Activated CD4-positive, alpha-beta T cell treated with anti-CD3 and anti-CD28 coated beads for 48 hours (primary cell): Measurements from ENCODE around the gene PLA2G2C.
A peak's percentile ranks its signal among the peaks of the same experiment; 100 is the strongest.

ENCODE experiments used
- DNase-seq: peaks from one replicate; pipeline ENCODE4 v3.0.0-alpha.2; 2020

PLA2G2C gene

DNA sequence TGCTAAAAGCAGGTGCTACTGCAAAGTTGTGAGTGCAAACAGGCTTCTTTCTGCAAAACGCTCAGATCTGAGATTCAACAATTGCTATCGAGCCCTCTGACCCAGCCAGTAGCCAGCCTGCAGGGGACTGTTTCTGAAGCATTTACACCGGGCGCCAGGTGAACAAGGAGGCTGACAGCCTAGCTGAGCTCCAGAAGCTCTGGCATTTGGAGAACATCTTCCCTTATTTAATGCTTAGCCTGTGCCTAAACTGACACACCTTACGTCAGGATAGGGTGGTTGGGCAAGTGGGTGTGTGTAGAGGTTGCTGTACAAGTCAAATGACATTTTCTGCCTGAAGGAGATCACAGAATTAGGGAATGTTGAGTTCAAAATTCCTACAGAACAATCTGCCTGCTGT, 15.8 kb upstream of the PLA2G2C start:
- no peak for DNase-seq

DNA sequence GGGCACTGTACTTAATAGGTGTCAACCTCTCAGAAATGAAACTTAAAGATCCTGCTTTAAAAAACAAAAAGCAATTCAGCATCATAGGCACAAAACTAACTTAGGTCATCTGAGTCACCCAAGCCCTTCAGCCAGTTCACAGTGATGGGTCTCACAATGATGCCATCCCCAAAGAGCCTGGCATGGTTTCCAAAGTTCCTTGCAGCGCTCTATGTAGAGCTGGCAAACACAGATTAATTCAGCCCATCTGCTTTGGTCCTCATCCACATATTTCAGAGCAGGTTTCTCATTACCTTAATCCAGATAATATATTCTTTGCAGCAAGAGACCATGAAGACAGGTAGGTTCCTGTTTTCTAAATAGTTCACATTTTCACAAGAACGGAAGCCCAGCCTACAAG, 14.6 kb upstream of the PLA2G2C start:
- no peak for DNase-seq

DNA sequence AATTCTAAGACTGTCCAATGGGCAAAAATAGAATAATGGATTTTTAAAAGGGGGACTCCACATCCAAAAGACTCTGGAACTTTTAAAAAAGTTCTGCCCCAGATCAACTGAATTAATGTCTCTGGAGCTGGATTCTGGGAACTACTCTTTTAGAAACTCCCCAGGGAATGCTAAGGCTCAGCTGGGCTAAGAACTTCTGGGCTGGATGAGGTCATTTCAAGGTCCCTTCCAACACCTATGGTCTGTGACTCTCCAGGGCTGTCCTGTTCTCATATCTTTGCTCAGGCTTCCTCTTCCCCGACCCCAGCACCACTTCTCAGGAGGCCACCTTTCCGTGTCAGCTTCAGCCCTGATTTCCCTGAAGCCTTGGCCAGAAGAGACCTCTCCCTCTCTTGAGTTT, 13.5 kb upstream of the PLA2G2C start:
- no peak for DNase-seq

DNA sequence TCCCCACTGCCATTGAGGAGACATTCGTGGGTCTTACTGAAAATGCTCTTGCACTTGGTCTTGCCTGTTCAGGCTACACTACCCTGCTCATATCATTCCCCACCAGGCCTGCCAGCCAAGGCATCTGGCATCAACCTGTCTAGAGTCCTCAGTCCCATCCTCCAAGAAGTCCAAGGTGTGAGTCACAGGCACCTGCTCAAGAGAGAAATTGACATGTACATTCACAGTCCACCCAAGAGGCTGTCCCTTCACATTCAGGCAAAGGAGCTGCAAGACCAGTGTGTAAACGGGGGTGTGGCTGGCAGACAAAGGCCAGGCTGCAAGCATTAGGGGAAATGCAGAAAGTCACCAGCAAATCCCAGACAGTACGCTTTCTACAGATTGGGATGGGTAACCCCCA, 13.1 kb upstream of the PLA2G2C start:
- DNase-seq, result no peak

DNA sequence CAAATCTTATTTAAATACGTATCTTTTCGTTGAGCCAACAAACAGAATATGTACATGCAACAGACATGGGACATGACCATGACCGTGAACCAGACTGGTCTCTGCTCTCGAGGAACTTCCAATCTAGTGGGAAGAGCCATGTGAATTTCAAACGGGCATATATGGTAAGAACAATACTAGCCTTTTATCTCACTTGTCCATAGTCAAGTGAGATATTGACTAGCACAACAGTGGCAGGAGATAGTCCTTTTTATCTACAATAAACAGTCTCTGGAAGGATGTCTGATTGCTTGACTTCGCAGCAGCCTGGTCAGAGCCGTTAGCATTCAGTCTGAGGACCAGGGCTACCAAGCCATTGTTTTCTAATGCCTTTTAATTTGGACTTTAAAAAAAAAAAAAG, 12.6 kb upstream of the PLA2G2C start:
- DNase-seq, result no peak

DNA sequence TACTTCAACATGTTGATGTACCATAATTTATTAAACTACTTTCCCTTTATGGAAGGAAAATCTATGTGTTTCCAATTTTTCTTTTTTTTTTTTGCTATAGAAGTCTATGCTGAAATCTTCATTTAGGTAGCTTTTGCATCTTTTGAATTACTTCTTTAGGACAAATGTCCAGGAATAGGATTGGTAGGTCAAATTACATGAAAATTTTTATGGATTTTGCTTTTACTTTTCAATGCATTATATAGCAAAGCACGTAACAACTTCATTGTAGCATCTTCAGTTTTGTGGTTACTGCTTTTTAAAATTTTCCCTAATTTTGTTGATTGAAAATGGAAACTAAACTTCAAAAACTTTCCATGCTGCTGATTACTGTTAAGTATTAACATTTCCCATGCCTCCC, 12.0 kb upstream of the PLA2G2C start:
- DNase-seq, result no peak

DNA sequence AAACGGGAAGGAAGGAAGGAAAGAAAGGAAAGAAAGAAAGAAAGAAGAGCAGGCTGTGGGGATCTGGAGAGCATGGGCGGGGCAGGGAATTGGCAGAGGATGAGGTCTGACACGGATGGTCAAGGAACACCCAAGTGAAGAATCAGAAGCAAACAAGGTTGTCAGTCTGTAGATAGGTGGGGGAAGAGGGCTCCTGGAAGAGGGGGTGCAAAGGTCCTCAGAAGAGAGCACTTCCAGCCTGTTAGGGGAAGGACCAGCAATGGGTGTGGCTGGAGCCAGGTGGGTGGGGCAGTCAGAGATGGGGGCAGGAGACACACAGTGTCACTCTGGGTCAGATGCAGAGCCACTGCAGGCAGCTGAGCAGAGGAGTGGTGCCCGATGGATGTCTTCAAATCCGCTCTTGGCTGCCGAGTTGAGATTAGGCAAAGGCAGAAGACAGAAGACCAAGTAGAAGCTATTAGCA, 11.0 kb upstream of the PLA2G2C start:
- DNase-seq, result no peak

DNA sequence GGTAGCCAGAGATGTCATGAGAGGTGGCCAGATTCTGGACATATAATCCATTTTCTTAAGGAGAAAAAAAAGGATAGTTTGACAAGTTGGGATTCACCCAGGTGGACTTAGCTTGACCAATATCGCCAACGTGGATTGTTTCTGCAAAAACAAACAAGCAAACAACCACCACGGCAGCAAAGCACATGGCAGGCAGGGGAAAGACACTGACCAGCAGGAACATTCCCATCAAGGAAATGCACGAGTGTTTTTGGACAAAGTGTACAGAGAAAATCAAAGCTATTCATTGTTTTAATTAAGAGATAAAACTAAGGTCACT, 9.1 kb upstream of the PLA2G2C start:
- DNase-seq, result no peak

DNA sequence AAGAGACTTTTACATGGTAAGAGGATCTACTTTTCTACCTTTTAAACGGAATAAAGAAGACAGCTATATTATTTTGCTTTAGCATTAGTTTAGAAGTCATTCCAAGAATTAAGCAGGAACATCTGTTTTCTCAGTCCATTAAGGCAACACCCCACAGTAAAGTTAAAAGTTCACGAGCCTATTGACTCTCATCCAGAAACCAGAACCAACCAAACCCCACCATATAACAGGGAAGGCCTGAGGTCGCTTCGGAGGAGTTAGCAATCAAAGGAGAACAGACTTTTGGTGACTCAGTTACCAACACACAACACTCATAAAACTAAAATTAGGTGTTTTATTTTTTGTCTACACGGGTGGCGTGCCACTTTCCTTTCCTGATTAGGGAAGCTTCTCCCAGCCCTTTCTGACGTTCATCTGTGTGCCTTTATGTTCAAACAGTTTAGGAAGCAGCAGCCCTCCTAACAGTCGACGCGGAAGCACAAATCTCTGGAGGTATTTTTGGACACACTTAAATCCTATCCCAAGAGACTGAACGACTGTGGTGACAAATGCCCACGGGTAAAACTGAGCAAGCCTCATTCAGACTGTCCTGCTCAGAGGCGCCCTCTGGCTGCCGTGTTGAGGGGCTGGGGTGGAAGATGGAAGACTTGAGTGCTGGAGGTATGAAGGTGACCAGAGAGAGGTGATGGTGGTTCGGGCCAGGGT, 8.6 kb upstream of the PLA2G2C start:
- DNase-seq, result peak; percentile 86

DNA sequence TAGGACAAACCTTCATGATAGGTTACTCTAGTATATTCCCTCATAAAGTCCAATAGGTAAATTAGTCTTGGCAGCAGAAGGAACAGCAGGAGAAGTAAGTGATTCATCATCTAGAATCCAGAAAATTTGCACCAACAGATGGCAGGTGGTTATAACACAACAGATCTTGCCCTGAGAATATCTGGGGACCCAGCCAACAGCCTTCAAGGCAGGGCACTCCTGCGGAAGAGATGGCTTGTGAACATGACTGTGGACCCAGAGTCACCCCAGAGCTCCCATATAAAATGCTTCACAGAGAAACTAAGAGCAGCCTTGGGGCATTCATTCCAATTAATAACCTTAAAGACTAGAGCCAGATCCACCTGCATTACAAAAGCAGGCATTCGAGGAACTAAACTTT, 7.9 kb upstream of the PLA2G2C start:
- DNase-seq, result no peak

DNA sequence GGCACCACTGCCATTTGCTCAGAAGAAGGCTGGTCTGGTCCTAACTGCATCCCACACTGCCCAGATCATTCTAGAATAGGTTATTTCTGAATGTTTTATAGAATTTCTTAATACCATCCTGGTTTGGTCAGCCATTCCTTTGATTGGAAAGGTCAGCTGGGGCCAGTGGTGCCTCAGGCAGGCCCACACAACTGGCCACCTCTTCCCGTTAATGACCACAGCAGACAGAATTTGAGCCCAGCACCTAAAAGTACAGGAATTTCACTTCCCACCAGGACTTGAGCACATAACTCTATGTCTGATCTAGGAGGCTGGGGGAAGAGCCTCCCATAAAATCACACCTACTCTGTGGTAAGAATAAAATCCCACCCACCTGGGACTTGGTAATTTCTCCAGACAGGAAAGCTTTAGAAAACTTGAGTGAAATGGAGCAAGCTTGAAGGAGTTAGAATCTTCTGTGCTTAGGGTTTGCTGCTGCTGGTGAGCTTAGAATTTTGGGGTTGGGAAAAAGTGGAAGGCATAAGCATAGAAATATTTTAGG, 6.6 kb upstream of the PLA2G2C start:
- no peak for DNase-seq

DNA sequence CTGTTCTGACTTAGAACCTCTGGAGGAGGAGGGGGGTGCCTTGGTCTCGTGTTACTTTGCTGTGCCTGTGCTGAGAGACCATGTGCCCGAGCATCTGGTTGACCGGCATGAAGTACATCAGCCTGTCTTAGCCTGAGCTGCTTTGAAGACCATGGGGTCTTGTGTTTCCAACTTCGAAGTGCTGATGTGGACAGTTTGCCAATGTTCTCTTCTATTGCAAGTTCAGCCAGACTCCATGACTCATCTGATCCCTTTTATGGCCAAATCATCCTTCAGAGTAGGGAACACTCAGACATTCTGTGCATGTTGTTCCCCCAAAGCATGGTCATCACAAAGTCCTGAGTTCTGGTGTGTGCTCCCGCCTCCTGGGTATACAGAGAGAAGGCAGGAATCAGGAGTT, 6.0 kb upstream of the PLA2G2C start:
- no peak for DNase-seq

DNA sequence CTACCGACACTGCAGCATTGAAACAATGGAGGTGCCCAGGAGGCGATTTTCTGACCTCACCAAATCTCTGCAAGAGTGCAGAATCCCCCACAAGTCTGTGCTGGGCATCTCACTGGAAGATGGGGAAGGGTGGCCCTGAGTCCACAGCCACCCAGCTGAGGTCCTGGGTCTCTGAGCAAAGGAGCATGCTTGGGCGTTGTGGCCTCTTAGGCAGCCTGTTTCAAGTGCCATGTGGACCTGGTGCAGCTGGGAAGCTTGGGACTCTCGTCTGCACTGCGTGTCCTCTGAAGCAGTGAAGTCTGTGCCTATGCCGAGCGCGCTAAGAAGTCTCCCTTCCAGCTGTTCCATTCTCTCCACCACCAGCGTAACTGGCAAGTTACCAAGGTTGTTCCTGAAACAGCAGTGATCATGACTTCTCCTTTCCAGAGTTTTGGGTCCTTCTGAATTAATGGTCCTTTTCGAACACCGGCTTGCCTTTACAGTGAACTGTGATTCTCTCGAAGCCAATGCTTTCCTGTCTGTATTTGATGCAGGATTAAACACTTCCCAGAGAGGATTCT, 5.0 kb upstream of the PLA2G2C start:
- DNase-seq, result no peak

DNA sequence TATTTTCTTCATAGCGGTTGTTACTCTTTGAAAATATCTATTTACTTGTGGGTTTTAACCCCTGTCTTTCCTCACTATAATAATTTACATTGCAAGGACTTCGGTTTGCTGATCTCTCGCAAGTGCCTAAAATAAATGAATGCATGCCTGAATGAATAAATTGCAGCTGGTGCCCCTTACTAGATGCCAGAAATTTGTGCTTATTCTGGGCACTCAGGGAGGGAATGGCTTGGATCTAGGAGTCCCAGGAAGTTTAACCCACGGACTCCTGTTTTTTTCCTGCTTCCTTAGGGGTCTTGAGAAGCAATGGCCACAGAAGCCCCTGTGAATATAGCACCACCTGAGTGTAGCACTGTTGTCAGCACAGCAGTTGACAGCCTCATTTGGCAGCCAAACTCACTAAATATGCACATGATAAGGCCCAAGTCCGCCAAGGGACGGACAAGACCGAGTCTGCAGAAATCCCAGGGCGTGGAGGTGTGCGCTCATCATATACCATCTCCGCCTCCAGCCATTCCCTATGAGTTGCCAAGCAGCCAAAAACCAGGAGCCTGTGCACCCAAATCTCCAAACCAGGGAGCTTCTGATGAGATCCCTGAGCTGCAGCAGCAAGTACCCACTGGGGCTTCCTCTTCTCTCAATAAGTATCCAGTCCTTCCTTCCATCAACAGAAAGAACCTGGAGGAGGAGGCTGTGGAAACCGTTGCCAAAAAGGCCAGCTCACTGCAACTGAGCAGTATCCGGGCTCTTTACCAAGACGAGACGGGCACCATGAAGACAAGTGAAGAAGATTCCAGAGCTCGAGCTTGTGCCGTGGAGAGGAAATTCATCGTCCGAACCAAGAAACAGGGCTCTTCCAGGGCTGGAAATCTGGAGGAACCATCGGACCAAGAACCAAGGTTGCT, 4.2 kb upstream of the PLA2G2C start:
- no peak for DNase-seq

DNA sequence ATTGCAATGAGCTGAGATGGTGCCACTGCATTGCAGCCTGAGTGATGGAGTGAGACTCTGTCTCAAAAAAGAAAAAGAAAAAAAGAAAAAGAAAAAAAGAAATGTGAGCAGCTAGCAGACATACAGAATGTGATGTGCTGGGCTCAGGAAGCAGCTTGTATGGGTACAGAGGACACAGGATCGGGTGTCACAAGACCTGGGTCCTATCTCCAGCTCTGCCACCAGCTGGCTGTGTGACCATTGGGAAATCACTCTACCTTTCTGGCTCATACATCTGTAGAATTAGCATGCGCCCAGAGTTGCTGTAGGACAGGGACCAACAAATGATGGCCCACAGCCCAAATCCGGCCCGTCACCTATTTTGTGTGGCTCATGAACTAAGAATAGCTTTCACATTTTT, 3.3 kb upstream of the PLA2G2C start:
- no peak for DNase-seq

DNA sequence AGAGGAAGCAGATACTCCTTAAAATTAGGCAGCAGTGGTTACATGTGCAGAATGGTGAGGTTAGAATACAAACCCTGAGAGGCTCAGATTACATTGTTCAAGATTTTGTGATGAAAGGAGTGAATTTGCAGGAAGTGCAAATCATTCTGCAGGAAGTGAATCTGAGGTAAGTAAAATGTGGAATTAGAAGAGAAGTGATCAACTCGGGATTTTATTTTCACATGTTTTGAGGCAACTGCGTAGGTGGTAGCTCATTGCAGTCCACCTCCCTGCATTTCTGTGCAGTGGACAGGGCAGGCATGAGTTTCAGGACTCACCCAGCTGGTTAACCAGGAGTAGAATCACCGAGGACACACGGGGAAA, 2.1 kb upstream of the PLA2G2C start:
- no peak for DNase-seq

DNA sequence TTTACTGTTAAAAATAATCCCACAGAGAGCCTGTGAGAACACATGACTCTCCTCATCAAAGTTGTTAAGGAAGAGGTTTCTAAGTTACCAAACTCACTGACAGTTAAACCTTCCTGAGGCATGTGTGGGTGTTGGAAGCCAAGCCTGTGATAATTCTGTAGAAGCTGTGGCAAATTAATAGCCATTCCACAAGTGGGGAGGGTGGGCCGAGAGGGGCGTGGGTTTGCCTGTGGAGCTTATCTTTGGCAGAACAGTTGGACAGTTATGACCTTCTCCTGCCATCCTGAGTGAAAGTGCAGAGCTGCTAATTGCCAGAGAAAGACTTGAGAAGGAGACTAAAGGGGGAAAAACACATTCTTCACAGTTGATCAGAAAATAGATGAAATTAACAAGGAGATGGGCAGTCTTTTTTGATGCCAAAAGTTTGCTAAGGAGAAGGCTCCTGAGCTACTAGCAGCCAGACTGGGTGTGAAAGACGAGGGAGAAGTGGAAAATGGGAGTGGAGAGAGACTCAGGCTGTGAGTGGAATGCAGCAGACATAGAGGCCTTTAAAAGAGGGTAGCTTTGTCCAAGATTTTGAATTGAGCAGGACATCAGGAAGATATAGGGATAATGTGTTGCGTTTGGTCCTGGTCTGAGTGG, 1.6 kb upstream of the PLA2G2C start:
- no peak for DNase-seq

DNA sequence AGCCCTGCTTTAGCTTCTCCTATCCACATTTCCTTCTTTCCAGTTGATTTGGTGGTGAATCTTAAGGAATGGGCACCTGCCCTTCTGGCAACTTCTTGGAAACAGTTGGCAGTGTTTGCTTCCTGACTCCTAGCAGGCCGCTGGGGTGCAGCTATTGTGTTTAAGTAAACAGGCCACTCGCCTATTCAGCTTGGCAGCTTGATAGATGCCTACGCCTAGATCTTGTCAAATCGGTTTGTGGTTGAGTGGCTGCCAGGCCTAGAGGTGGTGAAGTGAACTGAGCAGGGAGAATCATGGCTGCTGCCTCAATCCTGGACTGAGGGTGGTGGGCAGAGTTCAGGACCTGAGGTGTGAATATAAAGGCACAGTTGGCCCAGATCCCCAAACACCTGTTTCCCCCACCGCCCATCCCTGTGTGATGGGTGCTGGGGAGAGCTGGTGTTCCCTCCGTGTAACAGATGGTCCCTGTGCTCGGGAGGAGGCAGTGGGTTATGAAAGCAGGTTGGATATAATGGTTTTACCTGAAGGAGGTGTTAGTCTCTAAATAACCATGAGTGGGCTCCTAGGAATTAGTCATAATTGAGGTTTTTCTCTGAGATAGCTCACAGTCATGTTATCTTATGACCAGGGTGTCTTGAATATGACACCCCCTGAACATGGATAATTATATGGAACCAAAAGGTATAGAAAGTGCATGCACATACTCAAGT, 940 bp upstream of the PLA2G2C start:
- DNase-seq, result peak; percentile 65

DNA sequence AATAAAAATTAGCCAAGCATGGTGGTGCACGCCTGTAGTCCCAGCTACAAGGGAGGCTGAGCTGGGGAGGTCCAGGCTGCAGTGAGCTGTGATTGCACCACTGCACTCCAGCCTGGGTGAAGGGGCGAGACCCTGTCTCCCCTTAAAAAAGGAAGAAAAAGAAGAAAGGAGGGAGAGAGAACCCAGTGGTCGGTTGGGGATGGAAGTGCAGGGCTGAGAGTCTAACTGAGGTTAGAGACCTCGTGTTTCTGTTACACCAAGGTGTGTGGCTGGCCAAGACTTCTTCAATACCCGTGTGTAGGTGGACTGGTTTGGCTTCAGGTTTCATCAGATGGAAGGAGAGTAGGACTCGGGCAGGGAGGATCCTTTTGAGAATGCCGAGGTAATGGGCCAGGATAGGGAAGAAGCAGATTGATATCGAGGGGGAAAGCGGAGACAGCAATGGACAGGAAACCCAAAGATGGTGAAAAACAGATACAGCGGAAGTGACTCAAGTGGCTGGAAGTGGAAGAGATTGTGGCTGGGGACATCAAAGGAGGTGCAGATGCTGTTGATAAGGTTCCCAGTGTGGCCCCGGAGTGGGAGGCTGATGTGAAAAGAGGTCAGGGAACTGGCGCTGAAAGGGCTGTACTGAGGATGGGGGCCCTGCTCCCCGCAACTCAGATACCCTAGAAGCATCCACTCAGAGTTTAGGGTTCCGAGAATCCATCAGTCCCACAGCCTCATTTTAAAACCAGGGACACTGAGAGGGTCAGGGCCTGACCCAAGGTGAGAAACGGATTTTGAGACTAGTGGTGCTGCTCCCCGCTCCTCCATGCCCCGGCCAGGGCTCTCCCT, 1.1 kb downstream of the PLA2G2C start:
- DNase-seq, result peak; percentile 80

DNA sequence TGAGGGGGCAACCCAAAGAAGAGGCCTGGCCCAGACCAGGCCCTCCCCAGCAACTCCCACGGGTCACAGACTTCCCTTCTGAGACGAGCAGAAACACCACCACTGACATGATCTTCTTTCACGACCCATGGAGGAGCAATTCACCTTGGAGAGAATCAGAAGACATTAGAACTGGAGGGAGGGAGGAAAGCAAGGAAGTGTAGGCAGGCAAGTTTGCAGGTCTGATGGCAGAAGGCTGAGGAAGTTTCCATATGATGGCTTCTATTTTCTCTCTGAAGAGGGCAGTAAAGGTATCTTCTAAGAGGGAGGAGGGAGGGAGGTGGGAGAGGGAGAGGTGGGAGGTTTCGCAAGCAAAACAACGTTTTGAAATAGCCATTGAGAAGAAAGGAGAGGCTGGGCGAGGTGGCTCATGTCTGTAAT, 1.8 kb downstream of the PLA2G2C start:
- DNase-seq, result peak; percentile 18

DNA sequence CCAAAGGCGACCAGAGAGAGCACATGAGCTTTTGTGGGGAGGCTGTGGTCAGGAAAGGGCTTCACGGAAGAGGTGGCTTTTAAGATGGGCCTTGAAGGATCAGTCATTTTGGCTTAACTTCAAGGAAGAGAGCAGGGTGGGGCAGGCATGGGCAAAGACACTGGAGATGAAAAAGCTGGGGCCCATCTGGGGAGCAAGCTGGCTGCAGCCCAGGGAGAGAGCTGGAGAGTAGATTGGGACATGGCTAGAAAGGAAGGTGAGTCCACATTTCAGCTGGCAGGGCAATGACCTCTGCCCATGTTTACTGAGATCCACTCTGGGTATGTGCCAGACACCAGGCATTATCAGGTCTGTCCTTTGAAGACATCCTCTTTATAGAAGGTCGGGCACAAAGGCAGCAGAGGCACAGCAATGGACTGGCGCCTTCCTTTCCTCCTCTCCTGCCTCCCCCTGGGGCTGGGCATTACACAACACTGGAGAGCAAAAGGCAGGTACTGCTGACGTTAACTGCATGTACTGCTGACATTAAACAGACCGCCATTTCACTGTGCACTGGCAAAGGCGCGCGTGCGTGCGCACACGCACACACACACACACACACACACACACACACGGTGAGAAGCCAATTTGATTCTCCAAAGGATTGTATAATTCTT, 2.6 kb downstream of the PLA2G2C start:
- DNase-seq, result no peak
